Measurements from ENCODE around the gene NRF1. TPM values are rescaled to one million over a fixed set of nuclear protein-coding genes. Genes with fewer than 3 reads are reported as not detected.

The NRF1 gene
- total RNA-seq, 1 donor from 2014 or later = 4.5 TPM

DNA sequence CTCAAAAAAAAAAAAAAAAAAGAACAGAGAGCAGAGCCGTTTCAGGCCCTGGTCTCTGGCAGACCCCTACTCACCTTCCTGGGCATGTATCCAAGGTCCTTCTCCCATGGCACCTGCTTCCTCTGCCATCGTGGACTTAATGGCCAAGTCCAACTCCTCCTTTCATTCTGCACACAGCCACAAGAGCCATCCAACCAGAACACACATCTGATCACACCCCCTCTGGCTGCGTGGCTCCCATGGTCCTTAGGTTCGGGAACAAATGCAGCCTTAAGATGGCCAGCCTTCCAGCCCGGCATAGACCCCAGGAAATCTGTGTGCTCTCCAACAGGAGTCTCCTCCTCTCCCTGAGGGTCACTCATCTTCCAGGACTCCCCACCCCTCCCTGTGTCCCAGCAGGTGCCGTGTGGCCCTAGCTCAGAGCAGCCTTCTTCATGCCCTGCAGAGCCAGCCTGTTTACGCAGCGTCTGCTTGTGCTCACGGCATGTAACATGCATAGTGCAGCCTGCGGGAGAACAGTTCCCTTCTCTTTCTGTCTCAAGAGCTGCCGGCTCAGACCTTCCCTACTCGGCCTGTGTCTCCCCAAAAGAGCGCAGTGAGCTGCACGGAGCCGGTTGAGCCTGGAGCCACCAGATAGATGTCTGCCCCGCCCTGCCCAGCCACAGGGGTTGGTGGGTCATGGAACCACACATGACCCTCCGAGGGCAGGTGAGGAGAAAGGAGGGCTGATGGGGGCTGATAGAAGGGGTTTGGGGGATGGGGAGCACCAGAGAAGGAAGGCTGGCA, 157.3 kb downstream of the NRF1 start:
- ATAC-seq (no peak), DNase-seq (ENCODE audit: low spot score) (no peak)

DNA sequence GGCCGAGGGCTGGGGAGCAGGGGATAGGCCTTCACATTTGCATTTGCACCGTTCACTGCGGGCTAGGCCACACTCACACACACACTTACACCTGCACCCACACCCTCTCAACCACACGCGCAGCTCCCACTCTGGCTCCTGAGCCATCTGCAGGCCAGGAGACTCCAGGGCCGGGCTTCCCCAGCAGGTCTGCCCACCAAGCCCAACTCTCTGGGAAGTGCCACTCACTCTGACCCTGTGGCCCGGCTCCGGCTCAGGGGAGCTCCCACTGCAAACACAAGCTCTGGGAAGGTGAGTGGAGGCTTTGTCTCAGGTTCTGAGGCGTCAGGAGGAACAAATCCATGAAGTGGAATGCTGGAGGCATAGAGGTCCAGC, 157.9 kb downstream of the NRF1 start:
- no peak for ATAC-seq
- DNase-seq (ENCODE audit: low spot score) = no peak

DNA sequence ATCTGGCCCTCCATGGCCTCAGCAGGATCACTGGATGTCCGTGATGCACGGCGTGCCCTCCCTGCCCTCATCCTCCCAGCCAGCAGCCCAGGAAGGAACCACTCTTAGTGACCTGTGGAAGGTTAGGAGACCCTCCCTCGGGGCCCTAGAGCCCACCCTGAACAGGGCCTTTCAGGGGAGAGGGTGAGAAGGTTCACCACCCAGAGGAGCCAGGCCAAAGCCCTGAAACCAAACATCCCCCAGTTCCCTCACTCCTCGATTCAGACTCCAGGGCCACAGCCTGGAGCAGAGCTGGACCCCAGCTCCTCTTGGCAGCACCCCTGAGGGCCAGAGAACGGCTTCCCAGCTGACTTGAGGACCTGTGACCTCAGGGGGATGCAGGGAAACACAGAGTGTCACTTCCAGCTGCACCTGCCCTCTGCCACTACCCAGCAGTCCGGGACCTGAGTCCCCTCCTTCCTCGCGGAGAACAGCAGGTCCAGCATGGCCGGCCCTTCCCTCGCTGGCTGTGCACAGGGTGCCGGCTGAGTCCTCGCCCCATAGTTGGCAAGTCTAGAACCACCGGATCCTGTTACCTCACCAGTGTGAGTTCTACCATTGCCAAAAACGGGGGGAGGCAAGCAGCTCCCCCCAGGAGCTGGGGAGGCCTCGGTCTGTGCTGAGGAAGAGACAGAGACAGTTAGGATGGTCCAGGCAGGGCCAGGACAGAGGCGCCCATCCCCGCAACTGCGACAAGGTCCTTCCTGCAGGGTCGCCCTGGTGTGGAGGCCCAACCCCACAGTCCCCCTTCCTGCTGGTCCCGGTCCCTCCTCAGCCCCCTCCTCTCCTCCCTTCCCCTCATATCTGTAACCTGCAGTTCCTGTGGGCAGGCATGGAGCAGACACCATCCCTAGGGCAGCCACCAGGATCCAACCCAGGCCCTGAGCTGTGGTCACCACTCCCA, 158.6 kb downstream of the NRF1 start:
- ATAC-seq (no peak), DNase-seq (ENCODE audit: low spot score) (no peak)

DNA sequence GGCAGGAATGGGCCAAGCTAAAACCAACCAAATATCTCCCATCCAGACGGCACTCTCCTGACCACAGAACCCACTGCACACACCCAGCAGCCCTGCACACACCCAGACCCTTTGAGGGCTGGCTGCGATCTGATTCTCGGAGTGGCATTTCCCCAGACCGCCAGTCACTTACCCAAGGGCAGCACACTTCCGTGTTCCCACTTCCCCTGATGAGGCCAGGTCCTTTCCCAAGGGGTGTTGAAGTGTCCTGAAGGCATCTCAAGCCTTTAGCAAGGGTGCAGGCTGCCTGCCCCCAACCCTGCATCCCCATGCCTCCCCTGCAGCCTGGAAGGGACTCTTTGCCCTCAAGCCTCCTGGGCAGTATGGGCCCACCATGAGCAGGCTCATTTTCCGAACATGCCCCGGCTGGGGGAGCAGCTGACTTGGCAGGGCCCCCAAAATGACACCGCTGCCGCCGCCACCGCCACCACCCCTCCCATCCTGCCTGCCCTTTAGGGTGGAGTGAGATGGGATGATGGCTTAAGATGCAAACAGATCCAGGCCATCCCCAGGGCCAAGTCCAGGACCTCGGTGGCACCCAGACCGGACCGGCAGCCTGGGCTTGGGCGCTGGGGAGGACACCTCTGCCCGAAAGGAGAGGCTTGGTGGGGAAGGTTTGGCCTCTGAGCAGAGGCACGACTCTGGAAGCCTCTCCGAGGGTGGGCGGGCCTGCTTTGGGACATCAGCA, 159.8 kb downstream of the NRF1 start:
- no peak for ATAC-seq
- DNase-seq (ENCODE audit: low spot score) = no peak

DNA sequence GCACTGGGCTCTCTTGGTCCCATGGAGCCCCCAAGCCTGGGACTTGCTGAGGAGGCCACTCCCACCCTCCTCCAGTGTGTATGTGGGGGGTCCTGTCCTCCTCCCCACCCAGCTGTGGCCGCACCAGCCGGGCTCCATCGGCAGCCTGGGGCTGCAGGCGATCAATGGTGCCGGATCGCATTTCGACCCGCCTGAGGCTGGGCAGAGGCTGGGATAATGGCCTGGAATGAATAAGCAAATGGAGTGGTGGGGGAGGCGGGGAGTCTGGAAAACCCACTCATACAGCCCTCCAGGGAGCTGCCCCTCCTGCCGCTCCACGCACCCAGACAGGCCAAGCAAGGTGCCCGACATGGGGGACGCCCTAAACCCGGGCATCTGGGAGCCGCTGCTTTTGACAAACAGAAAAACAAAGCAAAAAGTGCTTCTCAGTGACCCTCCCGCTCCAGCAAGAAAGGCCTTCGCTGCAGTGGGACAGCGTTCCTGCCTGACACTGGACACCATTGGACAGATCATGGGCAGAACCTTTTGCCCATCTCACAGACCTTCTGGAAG, 160.5 kb downstream of the NRF1 start:
- DNase-seq (ENCODE audit: low spot score) (no peak), ATAC-seq (no peak)

DNA sequence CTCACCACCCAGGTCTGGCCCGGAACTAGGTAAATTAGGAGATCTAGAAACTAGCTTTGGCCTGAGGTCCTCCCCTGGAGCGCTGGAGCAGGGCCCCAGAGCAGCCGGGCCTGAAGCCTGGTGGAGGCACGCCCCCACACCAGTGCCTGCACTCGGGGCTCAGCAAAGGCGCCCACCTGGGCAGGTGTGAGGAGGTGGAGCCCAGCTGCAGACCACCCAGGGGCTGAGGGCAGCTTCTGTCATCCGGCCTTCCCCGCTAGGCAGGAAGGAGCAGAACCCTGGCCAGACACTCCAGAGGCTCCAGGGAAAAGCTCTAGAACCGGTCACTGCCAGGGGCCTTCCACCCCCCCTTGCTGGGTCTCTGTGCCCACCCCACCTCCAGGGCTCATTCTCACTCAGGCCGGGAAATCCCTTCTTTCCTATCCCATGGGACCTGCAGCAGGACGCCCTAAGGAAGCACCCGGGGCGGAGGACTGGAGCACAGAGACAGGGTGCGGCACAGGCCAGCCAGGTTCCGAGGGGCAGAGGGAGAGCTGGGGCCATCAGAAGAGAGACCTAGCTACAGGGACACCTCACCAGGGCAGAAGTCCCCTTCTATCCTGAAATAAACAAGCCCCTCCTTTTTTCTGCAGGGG, 161.2 kb downstream of the NRF1 start:
- DNase-seq (ENCODE audit: low spot score) = no peak
- ATAC-seq = no peak

DNA sequence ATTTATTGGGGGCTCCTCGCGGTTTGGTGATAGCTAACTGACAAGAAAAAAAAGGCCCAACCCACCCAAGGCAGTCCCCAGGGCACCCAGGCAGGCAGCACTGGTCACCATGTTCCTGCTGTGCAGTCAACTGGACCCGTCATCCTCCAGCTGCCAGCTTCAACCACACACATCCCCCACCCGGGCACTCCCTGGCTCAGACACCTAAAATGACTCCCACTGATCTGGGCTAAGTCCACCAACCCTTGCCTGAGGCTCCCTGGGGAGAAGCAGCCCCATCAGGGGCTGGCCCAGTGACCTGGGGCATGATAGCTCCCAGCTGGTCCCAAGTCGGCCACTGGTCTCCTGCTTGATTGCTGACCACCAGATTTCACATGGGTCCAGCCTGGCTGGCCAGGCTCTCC, 161.8 kb downstream of the NRF1 start:
- DNase-seq (ENCODE audit: low spot score) (no peak), ATAC-seq (no peak)

DNA sequence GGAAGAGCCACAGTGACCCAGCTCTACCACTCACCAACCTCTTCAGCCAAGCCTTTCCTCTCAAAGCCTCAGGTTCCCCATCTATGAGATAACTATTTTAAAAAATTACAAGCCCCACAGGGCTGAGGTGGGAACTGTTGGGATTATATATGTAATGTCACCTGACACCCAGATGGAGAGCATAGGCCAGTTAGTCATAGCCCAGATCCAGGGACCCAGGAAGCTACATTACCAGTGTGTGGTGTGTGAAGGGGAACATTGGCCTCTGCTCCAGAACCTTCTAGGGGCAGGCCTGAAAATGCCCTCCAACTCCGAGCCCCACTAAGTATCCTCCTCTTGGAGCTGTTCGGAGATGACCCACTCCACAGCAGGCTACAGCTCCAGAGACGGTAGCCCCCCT, 162.4 kb downstream of the NRF1 start:
- no peak for DNase-seq (ENCODE audit: low spot score)
- ATAC-seq = no peak

DNA sequence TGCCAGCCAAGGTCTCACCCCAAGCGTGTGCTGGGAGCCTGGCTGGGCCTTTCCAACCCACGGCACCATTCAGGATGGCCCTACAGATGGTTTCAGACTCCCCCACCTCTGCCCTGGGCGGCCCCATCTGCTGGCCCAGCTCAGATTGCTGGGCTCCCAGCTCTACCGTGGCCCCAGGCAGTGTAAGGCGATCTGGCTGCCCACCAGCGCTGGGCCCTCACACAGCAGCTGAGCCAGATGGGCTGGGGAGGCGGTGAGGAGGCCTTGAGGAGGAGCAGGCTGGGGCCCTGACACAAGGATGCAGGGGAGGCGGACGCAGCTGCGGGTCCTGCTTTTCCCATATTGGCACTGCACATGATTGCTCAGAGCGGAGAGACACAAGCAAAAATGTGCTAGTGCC, 162.8 kb downstream of the NRF1 start:
- DNase-seq (ENCODE audit: low spot score) = no peak
- no peak for ATAC-seq

DNA sequence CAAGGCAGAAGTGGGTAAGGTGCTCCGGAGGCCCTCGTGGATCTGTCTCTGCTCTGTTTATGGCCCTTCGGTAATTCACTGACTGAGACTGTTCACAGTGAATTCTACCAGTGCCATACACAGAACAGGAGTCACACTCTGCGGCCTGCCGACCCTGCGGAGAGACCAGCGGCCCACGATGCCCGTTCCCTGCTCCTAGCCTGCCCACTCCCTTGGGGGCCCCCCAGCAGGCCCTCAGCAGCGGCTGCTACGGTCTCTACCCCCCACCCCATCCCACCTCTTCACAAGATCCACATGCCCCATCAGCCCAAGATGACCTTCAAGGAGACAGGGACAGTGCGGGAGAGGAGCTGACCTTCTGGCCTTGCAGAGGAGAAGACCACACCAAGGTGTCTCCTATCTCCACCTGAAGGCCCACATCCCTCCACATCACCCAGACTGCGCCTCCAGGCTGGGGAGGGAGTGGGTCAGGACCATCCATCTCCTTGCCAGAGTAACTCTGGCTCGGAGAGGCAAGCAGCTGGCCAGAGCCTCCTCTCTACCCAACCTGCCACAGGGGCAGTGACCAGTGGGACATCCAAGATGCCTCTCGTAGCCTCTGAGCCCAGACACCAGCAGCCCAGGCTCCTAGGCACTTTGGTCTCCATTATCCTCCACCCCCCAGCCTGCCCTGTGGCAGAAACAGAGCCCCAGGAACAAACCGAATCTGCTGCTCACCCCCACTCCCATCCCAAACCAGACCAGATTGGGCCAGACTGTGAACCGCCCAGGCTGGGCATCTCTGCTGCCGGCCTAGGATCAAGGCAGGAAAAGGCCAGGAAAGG, 163.6 kb downstream of the NRF1 start:
- no peak for DNase-seq (ENCODE audit: low spot score)
- no peak for ATAC-seq

DNA sequence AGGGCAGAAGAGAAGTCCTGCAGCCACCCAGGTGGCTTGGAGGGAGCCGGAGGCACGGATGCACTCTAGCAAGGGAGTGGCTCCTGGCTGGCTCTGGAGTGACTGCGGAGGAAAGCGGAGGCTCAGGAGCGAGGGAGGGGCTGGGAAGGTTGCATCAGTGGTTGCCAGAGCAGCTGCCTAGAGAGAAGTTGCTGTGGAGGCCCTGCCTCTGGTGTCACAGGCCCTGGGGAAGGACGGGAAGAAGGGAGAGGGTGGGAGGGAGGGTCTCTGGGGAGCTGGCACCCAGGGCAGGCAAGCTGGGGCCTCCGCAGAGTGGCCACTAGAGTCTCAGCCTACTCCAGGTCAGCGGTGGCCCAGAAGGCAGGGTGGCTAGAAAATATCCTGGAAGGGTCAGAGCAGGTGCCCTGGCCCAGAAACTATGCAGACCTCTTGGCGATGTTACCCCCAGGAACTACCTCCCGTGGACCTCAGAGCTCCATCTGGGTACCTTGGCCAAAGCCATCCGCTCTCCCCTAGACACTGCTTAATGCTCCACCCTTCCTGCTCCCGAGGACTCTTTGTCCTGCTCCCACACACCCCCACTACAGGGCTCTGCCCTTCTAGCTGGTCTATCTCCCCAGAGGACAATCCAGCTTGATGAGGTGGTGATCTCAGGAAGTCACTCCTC, 164.3 kb downstream of the NRF1 start:
- no peak for DNase-seq (ENCODE audit: low spot score)
- ATAC-seq = no peak

DNA sequence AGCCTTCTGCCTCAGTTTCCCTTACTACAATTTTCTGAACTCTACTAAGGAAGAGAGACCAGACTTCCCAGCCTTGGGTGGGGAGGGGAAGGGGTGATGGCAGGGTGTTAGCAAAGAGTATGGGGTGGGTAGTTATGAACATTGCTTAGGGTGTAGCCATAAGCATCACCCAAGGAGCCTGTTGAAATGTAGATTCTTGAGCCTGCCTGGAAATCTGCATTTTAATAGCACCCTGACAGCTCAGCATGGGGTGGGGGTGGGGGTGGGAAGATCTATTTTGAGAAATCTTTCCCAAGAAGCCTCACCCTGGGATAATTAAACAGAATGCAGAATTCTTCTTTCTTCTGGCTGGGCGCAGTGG, 164.8 kb downstream of the NRF1 start:
- ATAC-seq (no peak), DNase-seq (ENCODE audit: low spot score) (no peak)

DNA sequence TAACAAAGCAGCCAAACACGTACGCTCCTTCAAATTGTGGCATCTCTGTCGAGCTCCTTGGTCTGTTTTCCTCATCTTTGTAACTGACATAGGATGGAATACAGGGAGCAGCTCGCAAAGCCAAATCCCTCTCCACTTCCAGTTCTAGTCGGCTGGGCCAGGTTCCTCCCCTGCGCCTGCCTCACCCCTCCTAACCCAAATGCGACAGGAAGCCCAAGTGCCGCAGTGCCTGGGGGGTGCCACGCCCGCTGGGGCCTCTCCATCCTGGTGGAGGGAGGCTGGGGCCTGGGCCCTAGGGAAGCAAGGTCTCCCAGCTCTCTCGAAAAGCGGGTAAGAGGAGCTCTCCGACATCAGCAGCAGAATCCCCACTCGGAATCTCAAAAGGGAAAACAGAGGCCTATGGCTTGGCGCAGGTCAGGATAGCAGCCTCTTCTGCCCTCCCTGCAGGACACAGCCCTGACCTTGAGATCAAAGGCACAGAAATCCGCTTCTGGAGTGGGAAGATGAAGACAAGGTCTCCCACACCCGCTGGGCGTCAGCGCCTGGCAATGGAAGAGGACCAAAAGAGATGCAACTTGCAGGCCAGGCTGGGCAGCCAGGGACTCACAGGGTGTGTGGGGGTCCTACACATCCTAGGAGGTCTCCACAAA, 165.8 kb downstream of the NRF1 start:
- ATAC-seq = no peak
- DNase-seq (ENCODE audit: low spot score) = no peak

DNA sequence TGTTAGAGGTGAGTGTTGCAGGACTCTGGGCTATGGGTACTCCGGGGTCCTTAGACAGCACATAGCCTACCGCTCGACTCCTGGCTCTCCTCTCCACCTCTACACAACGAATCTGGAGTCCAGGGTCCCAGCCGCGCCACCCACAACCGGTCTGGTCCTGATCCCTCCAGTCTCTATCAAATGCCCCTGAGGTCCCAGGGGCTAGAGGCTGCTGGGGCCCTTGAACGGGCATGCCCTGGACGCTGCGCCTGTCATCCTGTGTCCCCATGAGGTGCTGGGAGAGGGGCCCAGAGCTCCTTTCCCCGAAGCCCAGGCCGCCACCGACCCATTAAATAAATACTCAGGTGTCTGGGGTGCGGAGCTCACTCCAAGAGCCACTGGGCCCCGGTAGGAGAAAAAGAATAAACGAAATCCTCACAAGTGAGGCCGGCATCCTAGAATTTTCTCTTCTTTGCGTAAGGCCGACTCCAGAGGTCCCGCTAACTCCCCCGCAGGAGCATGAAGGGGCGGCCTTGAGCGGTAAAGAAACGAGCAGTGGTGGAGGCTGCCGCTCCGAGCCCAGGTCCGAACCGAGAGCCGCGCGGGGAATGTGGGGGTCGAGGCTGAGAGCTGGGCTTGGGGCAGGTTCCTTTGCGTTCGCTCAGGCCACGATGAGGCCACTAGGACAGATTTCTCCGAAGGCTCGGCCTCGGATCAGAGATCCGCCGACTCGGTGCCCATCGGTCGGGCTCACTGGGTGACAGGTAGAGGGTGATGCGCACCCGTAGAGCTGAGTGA, 166.7 kb downstream of the NRF1 start:
- ATAC-seq (no peak), DNase-seq (ENCODE audit: low spot score) (no peak)

DNA sequence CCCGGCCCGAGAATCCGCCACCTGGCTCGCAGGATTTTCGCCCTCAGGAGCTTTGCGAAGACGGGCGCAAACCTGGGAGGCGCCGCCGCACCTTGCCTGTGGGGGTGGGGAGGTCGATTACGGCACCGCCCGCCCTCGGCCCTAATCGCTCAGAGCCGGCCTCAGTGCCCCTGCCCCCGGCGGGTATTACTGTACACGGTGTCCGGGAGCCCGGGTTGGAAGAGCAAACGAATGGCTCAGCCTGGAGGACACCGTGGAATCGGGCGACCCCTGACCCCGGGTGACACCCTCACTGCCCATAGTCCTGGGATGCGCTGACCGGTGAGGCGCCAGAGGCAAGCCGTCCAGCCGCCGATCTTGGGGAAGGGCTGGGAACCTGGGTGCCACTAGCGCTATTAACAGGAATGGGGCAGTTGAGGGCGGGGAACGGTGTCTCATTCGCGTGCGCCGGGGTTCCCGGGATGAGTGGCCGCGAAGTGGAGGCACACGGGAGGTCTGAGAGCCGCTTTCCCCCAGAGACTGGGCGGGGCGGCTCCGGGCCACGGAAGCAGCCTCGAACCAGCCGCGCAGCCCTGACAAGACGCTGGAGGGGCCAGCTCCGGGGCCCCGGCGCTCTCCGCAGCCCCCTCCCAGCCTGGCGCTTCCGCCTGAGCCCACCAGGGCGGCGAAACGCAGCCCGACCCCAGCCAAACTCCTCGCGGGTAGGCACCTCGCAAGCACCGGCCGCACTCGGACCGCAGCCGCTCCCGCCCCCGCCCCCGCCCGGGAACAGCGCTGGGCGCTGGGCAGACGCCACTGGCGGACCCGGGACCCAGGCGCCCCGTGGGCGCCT, 167.5 kb downstream of the NRF1 start:
- ATAC-seq = no peak

DNA sequence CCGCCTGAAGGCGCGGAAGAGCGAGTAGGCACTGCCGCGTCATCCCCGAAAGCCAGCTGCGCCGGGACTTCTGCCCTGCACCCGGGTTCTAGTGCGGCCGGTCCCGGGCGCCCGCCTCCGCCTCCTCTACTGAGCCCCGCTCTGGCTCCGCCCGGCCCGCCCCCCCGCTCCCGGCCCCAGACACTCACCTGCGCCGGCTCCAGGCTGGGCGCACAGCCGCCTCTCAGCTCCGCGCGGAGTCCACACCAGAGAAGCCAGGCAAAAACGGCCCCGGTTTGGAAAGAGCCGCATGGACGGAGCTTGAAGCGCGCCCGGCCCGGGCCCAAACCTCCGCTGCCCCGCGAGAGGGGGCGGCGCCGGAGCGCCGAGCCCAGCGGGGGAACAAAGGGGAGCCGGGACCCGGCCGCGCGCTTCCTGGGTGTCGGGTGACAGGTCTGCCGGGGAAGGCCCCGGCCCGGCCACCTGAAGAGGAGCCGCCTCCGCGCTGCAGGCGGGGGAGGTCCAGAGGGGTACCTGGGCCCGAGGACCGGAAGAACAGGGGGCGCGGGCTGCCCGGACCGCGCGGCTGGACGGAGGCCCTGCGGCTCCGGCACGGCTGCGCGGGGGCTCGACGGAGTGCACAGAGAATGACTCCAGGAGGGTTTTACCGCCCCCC, 168.2 kb downstream of the NRF1 start:
- no peak for DNase-seq (ENCODE audit: low spot score)

More for the DNA sequence above, 167.5 kb downstream of the NRF1 start:
- DNase-seq (ENCODE audit: low spot score) = no peak

More for the DNA sequence above, 168.2 kb downstream of the NRF1 start:
- peak; percentile 61 for ATAC-seq

Data from left lobe of liver (tissue), 2 donors.